Anterior cingulate cortex (tissue), 58 donors: Measurements from ENCODE around the gene KRT86.

Source experiments
- DNase-seq, 58 donors: peaks; one replicate each; lab custom pipeline; 2025; lab: John Stamatoyannopoulos, UW

KRT86 gene

GRCh38 chr12:52263761-52264434 is 10.5 kb upstream of the KRT86 start:
- DNase-seq, result no peak

- peak in 8 of 58 donors; percentile 14 to 48 (median 30) for DNase-seq
These were observed 10.0 kb upstream of the KRT86 start for GRCh38 chr12:52264435-52264825.

GRCh38 chr12:52266514-52266913 is 7.9 kb upstream of the KRT86 start:
- no peak for DNase-seq

GRCh38 chr12:52267266-52267665 is 7.2 kb upstream of the KRT86 start:
- DNase-seq, result no peak

DNA sequence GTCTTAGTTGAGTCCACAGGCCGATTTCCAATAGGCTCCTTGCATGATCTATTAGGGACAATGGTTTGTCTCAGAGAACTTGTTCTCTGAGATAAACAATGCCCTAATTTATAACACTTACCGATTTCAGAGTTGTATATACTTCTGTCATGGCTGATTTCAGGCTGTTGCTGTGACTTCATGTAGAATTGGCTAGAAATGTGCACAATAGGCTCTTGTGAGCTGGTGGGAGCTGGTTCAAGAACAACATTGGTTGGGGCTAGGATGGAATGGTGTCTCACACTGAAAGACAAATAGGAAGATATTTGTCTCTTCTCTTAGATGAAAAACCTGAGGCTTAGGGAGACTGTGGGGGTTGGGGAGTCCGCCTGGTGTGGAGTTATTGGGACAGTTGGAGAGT is 6.7 kb upstream of the KRT86 start:
- DNase-seq, result peak in 3 of 58 donors; percentile 21 to 48 (median 41)

DNA sequence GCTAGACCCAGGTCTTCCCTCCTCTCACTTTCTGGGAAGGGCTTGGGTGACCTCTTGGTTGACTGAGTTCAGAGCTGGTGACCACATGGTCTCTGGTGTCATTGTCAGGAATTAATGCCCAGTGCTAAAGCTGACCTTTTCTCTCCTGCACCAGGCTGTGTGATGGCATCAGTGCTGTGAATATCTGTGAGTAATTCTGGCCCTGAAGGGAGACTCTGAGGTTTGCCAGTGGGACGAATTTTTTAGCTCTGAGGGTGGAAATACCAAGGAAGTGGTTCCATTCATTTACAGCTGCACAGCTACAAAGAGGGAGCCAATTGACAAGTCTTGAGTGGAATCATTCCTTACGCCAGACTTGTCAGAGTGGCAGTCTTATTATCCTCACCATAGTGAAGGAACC is 6.2 kb upstream of the KRT86 start:
- DNase-seq, result no peak

- DNase-seq, result no peak
These were observed 3.8 kb upstream of the KRT86 start for GRCh38 chr12:52270541-52271070.

- no peak for DNase-seq
These were observed 3.3 kb upstream of the KRT86 start for GRCh38 chr12:52271158-52271557.

- no peak for DNase-seq
These were observed 1.2 kb downstream of the KRT86 start for GRCh38 chr12:52275686-52276085.

- DNase-seq, result no peak
These were observed 3.2 kb downstream of the KRT86 start for GRCh38 chr12:52277486-52278245.

- DNase-seq, result peak in 55 of 58 donors; percentile 11 to 82 (median 56)
These were observed 4.4 kb downstream of the KRT86 start for GRCh38 chr12:52278575-52279421.

GRCh38 chr12:52279422-52280318 is 5.2 kb downstream of the KRT86 start:
- no peak for DNase-seq

GRCh38 chr12:52280319-52280795 is 5.9 kb downstream of the KRT86 start:
- no peak for DNase-seq

DNA sequence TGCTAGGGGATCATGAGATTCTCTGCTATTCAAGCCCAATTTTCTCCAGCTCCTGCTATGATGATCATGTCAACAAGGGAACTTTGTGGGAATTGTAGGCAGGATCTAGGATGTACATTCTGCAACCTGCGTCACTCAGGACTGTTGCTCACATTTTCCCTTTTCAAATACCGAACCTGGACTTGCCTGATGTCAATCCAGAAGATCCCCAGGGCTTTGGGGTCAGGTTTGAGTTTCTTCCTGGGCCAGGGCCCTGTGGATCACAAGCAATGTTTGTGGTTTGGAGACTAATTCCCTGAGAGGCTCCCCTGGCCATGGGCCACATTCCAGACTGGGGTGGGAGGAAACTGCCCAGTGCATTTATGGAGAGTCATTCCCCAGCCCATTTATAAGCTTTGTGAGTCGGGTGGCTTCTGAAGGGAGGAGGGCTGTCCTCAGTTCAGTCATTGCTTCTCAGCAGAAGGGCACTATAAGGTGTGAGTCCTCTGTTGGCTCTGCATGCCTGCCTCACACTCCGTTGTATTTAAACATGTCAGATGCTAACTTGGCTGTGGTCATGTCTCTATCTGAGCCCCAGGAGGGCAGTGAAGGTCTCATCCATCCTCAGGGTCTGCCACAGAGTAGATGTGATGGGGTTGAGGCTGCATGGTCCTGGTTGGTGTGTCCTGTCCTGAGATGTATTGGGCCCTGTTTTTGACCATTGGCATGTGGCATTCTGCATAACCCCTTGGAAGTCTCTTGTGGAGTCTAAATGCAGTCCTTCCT is 6.5 kb downstream of the KRT86 start:
- DNase-seq, result no peak

DNA sequence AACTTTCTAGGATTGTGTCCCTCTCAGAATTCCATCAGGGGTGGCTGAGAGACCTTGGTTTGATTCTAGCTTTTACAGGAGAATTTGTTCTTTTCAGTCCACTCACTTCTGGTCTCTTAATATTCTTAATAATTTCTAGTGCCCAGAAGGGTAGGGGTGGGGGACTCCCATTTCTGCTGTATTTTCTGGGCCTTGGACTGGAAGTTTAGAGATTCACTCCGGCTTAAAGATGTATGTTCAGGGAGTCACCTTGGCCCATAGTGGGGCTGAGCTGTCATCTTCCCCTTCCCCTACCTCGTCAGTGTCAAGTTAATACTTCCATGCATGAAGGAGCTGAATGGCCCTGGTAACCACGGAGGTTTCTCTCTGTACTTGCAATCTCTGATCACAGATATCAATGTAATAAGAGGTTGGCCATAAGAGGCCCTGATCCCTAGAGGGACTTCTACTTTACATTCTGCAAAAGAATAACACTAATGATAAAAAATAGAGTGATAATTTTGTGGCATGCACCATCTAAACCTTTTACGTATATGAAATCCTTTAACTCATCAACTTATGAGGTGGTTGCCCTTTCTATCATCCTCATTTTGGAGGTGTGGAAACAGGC is 10.2 kb downstream of the KRT86 start:
- DNase-seq, result no peak

DNA sequence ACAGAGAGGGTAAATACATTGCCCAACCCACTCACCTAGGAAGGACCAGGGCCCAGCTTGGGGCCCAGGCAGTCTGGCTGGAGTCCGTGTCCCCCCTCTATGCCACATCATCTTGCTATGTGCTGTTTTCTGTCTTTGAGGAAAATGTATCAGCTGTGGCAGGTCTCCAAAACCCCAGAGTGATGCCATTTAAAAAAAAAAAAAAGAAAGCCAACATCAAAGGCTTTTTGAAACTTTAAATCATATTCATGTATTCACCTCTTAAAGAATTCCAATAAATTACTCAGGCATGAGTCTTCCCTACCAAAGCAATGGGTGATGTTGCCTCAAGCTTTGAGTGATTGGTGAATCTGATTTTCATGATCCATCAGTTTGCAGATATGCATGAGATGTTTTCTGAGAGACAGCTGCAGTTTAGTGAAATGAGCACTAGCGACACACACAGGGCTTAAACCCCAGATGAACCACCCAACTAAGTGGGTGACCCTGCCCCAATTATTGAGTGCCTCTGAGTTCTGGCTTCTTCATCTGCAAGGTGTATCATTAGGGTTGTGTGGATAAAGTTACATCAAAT is 10.8 kb downstream of the KRT86 start:
- no peak for DNase-seq

DNA sequence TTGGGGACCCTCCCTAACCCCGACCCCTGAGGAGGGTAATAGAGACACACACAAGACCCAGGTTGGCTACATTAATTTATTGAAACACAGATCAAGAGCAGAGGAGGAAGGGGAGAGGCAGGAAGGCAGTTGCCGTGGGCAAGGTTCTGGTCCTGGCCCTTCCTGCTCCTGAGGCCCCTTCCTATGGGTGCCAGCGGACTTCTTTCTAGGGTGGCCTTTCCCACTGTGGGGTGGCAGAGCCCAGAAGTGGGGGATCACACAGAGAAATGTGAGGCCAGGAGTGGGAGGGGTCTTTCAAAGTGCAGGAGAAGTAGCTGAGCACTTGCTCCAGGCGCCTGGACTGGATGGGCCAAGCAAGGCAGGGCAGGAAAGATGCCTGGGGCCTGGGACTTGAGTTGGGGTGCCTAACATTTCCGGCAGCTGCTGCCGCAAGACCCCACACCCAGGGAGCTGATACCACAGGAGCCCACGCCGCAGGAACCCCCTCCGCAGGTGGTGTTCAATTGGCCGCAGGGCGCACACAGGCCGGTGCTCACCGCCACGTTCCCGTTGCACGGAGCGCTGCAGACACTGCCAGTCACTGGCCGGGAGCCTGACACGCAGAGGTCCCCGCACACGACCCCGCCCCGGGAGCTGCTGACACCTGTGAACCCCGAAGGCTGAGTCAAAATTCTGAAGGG is 11.5 kb downstream of the KRT86 start:
- DNase-seq, result no peak
